ENCODE data around the gene ARHGAP19.

- TF ChIP-seq CTCF (IDR thresholded peaks at IDR 0.05; ENCODE audit: low read length) (peak; percentile 70), EZH2 (IDR thresholded peaks at IDR 0.05; ENCODE audit: borderline replicate concordance, low read length) (no peak)
Measured at GRCh38 chr10:97210543-97210960, 81.9 kb downstream of the ARHGAP19 start.
